ENCODE measurements around the gene DDX11.
"Not testable (repeated sequence)": the region's sequence is repeated elsewhere in the genome, so short reads cannot be mapped to it uniquely, and the experiment has no call there.

DNA sequence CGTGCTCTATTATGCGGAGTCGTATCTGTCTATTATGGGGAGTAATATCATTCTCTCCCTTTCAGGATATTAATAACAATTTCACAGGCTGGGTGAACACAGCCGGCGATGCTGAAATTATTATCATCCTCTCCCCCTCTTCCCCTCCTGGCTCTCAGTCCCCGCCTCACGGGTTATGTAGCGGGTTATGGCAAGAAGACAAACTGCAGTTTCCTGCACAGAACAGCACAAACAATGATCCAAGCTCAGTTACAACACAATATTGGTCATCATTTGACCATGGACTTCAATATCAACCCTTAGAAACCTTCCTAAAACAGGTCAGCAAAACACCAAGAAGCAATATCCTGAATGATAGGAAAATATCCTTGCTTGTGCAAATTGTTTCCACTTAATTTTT lies 50.5 kb downstream of the DDX11 start:
- not testable (repeated sequence) for TF ChIP-seq CTCF, POLR2A (IDR thresholded peaks at IDR 0.05)
